GM23248 (cell line): ENCODE results near the gene ELOVL7.

Experiments used
- EZH2 ChIP-seq: fragments of 200-600 bp; sonication (generic); IDR thresholded peaks from 2 replicates; pipeline ENCODE4 v1.6.1; 2018; ENCODE audit warnings: antibody characterized with exemption, mild to moderate bottlenecking; ENCODE audit not compliant: insufficient read depth, poor library complexity, severe bottlenecking
- EZH2phosphoT487 ChIP-seq: fragments of 200-600 bp; sonication (generic); IDR thresholded peaks from 2 replicates; pipeline ENCODE4 v1.6.1; 2018; ENCODE audit warnings: antibody characterized with exemption, moderate library complexity, mild to moderate bottlenecking, low read depth; ENCODE audit not compliant: insufficient read depth

GRCh38 chr5:60763061-60763460 lies 81.0 kb downstream of the ELOVL7 start:
- TF ChIP-seq EZH2 (no peak), EZH2phosphoT487 (no peak)
